ENCODE data around the gene SIGLEC14. TPM values are rescaled to one million over a fixed set of nuclear protein-coding genes. Genes with fewer than 3 reads are reported as not detected.

The SIGLEC14 gene
- total and polyA plus RNA-seq, 4 donors = 1.0 to 3.5 (median 2.0) TPM

- Histone ChIP-seq H3K27me3 (ENCODE audit: control insufficient read depth, insufficient read depth, low read length) (peaks cover 14% of the 10 kb centered on the region), H3K9me3 (ENCODE audit: control insufficient read depth, insufficient read depth, low read length) (no peaks in the 10 kb centered on the region), H3K27ac (ENCODE audit: low read depth, low read length) (no peak overlapping the region), H3K4me3 (ENCODE audit: low read depth, low read length) (no peak overlapping the region), H3K4me1 (ENCODE audit: control insufficient read depth, insufficient read depth, low read length) (peaks cover 6% of the 10 kb centered on the region), H3K36me3 (ENCODE audit: control insufficient read depth, insufficient read depth, low read length) (peaks cover 16% of the 10 kb centered on the region)
- no peak for DNase-seq (ENCODE audit: low read depth in 4 of 6, low spot score in 6 of 6)
- WGBS (ENCODE audit: insufficient coverage) = 9% methylated on average over 59 of the region's 59 CpGs
Observed at GRCh38 chr19:51600940-51601580, 45.6 kb downstream of the SIGLEC14 start.

DNA sequence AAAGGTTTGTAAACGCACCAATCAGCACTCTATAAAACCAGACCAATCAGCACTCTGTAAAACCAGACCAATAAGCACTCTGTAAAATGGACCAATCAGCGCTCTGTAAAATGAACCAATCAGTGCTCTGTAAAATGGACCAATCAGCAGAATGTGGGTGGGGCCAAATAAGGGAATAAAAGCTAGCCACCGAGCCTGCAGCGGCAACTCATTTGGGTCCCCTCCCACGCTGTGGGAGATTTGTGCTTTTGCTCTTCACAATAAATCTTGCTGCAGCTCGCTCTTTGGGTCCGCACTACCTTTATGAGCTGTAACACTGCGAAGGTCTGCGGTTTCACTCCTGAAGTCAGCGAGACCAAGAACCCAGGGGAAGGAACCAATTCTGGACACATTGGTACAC is 47.5 kb downstream of the SIGLEC14 start:
- Histone ChIP-seq H3K27me3 (ENCODE audit: control insufficient read depth, insufficient read depth, low read length) (peaks cover 14% of the 10 kb centered on the region), H3K9me3 (ENCODE audit: control insufficient read depth, insufficient read depth, low read length) (no peaks in the 10 kb centered on the region), H3K27ac (ENCODE audit: low read depth, low read length) (no peak overlapping the region), H3K4me3 (ENCODE audit: low read depth, low read length) (no peak overlapping the region), H3K4me1 (ENCODE audit: control insufficient read depth, insufficient read depth, low read length) (peaks cover 12% of the 10 kb centered on the region), H3K36me3 (ENCODE audit: control insufficient read depth, insufficient read depth, low read length) (peaks cover 16% of the 10 kb centered on the region)
- DNase-seq (ENCODE audit: low read depth in 4 of 6, low spot score in 6 of 6) = no peak
- WGBS (ENCODE audit: insufficient coverage) = 80% methylated on average over 5 of the region's 10 CpGs

DNA sequence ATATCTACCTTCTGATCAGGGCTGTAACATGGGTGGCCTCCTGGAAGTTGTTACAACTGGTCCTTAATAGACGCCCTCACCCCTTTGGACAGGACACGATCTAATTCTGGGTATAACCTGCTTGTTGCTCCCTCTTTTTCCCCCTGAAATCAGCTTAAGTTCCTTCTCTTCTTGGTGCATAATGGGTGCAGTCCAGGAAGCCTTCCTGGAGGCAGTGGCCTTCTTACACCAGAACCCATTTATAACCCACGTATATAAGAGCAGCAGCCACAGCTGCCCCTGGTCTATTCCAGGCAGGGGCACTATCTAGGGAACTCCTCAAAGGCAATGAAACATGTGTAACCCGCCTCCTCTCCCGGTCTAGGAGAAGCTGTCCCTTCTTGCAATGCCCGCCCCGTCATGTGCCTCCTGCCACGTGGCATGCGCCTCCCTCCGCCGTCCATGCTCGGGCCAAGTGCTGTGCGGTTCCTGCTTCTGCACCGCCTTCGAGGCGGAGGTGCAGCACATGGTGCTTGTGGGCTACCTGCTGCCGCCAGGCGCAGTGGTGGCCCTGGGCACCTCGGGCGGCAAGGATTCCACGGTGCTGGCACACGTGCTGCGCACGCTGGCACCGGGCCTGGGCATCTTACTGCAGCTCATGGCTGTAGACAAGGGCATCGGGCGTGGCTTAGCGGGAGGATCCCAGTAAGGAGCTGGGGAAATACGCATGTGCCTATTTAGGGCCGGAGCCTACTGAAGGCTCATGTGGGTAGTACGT is 48.3 kb downstream of the SIGLEC14 start:
- Histone ChIP-seq H3K36me3 (ENCODE audit: control insufficient read depth, insufficient read depth, low read length) (peaks cover 13% of the 10 kb centered on the region), H3K27me3 (ENCODE audit: control insufficient read depth, insufficient read depth, low read length) (peaks cover 14% of the 10 kb centered on the region), H3K4me3 (ENCODE audit: low read depth, low read length) (no peak overlapping the region), H3K9me3 (ENCODE audit: control insufficient read depth, insufficient read depth, low read length) (no peaks in the 10 kb centered on the region), H3K4me1 (ENCODE audit: control insufficient read depth, insufficient read depth, low read length) (peaks cover 19% of the 10 kb centered on the region), H3K27ac (ENCODE audit: low read depth, low read length) (no peak overlapping the region)
- no peak for DNase-seq (ENCODE audit: low read depth in 4 of 6, low spot score in 6 of 6)
- WGBS (ENCODE audit: insufficient coverage) = 95% methylated on average over 31 of the region's 31 CpGs

GRCh38 chr19:51595190-51596175 is 51.1 kb downstream of the SIGLEC14 start:
- DNase-seq (ENCODE audit: low read depth in 4 of 6, low spot score in 6 of 6) = no peak

GRCh38 chr19:51594774-51595109 is 51.9 kb downstream of the SIGLEC14 start:
- Histone ChIP-seq H3K27ac (ENCODE audit: low read depth, low read length) (peak overlapping the region; percentile 15), H3K27me3 (ENCODE audit: control insufficient read depth, insufficient read depth, low read length) (peaks cover 4% of the 10 kb centered on the region), H3K4me1 (ENCODE audit: control insufficient read depth, insufficient read depth, low read length) (peaks cover 21% of the 10 kb centered on the region), H3K4me3 (ENCODE audit: low read depth, low read length) (peak overlapping the region; percentile 63), H3K9me3 (ENCODE audit: control insufficient read depth, insufficient read depth, low read length) (no peaks in the 10 kb centered on the region), H3K36me3 (ENCODE audit: control insufficient read depth, insufficient read depth, low read length) (peaks cover 8% of the 10 kb centered on the region)
- WGBS (ENCODE audit: insufficient coverage) = 17% methylated on average over 5 of the region's 6 CpGs
- no peak for DNase-seq (ENCODE audit: low read depth in 4 of 6, low spot score in 6 of 6)

More at GRCh38 chr19:51595190-51596175, 51.1 kb downstream of the SIGLEC14 start:
- Histone ChIP-seq H3K9me3 (ENCODE audit: control insufficient read depth, insufficient read depth, low read length) (no peaks in the 10 kb centered on the region), H3K36me3 (ENCODE audit: control insufficient read depth, insufficient read depth, low read length) (peaks cover 4% of the 10 kb centered on the region), H3K27ac (ENCODE audit: low read depth, low read length) (no peak overlapping the region), H3K27me3 (ENCODE audit: control insufficient read depth, insufficient read depth, low read length) (peaks cover 5% of the 10 kb centered on the region), H3K4me1 (ENCODE audit: control insufficient read depth, insufficient read depth, low read length) (peaks cover 21% of the 10 kb centered on the region), H3K4me3 (ENCODE audit: low read depth, low read length) (no peak overlapping the region)
- 92% methylated on average over 7 of the region's 8 CpGs for WGBS (ENCODE audit: insufficient coverage)

DNA sequence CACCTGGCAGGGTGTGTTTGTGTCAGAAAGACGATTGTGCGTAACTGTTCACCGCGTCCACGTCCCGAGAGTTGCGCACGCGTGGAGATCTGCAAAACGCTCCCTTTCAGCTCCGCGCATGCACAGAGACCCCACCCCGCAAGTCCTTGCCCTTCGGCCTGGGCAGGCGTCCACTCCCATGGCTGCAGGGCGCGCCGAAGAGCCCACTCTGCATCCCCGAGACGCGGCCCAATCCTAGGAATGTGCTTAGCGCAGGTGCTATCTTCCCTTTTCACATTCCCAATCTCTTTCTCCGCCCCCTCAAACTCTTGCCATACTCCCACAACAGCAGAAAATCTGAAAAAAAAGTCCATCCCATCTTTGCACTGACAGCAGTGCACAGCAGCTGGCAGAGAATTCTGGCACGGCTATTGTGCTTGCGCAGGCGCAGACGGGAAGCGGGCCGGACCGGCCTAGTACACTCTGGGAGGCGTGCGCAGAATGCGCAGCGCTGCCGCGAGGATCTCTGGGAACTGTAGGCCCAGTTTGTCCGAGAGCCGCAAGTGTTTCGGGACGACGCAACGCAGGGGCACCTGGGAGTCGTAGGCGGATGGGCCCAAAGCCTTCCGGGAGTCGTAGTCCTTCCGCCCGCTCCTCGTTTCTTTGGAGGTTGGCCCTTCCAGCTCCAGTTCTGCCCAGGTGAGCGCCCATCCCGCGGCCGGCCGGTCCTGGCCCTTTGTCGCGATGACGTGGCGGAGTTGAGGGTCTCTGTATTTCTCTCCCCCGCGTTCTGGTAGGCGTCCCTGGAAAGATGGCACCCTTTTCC is 52.5 kb downstream of the SIGLEC14 start:
- peaks cover 21% of the 10 kb centered on the region for H3K4me1 ChIP-seq (ENCODE audit: control insufficient read depth, insufficient read depth, low read length)
- peak; percentile 93 to 100 (median 97) for DNase-seq (ENCODE audit: low read depth in 4 of 6, low spot score in 6 of 6)
- peaks cover 4% of the 10 kb centered on the region for H3K27me3 ChIP-seq (ENCODE audit: control insufficient read depth, insufficient read depth, low read length)
- peak overlapping the region; percentile 63 for H3K27ac ChIP-seq (ENCODE audit: low read depth, low read length)
- under 1% methylated on average over 61 of the region's 61 CpGs for WGBS (ENCODE audit: insufficient coverage)
- H3K9me3 ChIP-seq (ENCODE audit: control insufficient read depth, insufficient read depth, low read length) = no peaks in the 10 kb centered on the region
- peak overlapping the region; percentile 63 for H3K4me3 ChIP-seq (ENCODE audit: low read depth, low read length)
- peaks cover 8% of the 10 kb centered on the region for H3K36me3 ChIP-seq (ENCODE audit: control insufficient read depth, insufficient read depth, low read length)

DNA sequence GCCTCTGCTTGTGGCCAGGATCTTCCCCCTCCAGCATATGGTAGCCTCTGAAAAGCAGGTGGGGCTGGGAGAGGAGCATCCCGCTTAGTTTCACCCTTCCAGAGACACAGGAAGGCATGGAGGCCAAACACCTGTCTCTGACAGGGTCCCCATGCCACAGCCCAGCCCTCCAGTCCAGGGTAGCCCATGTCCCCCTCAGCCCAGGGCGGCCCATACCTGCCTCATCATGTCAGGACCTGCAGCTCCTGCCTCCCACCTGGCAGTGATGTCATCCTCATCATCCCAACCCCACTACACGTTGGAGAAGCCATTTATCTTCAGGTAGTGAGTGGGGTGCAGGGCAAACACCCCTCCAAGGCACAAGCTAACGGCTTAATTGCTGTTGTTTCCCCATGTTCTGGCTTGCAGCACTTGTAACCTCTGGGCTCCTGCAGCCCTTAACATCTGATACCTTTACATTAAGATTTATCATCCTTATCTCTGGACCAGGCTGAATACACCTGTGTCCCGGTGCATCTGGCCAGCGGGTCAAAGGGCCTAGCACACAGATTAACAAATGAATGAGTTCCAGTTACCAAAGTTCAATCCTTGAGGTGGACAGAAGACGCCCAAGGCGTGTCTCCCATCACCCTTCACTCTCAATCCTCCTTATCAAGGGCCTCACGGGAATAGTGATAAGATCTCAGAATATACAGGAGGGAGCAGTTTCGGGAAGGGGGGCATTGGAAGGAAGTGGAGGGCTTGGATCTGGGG is 53.3 kb downstream of the SIGLEC14 start:
- Histone ChIP-seq H3K9me3 (ENCODE audit: control insufficient read depth, insufficient read depth, low read length) (no peaks in the 10 kb centered on the region), H3K4me3 (ENCODE audit: low read depth, low read length) (peak overlapping the region; percentile 63), H3K27ac (ENCODE audit: low read depth, low read length) (peak overlapping the region; percentile 63), H3K4me1 (ENCODE audit: control insufficient read depth, insufficient read depth, low read length) (peaks cover 21% of the 10 kb centered on the region), H3K36me3 (ENCODE audit: control insufficient read depth, insufficient read depth, low read length) (peaks cover 4% of the 10 kb centered on the region), H3K27me3 (ENCODE audit: control insufficient read depth, insufficient read depth, low read length) (peaks cover under 1% of the 10 kb centered on the region)
- WGBS (ENCODE audit: insufficient coverage) = 38% methylated on average over 7 of the region's 10 CpGs
- peak in 1 of 6 donors; percentile 1 for DNase-seq (ENCODE audit: low read depth in 4 of 6, low spot score in 6 of 6)

Data from spinal cord (tissue), 10 donors.